Fibroblast of skin of scalp (primary cell): ENCODE measurements around the gene UNC79.

Experiments used
- DNase-seq: peaks from one replicate; pipeline ENCODE4 v3.0.0-alpha.2; 2013

Gene UNC79

GRCh38 chr14:93709249-93709648, 278.5 kb downstream of the UNC79 start:
- DNase-seq: no peak

DNA sequence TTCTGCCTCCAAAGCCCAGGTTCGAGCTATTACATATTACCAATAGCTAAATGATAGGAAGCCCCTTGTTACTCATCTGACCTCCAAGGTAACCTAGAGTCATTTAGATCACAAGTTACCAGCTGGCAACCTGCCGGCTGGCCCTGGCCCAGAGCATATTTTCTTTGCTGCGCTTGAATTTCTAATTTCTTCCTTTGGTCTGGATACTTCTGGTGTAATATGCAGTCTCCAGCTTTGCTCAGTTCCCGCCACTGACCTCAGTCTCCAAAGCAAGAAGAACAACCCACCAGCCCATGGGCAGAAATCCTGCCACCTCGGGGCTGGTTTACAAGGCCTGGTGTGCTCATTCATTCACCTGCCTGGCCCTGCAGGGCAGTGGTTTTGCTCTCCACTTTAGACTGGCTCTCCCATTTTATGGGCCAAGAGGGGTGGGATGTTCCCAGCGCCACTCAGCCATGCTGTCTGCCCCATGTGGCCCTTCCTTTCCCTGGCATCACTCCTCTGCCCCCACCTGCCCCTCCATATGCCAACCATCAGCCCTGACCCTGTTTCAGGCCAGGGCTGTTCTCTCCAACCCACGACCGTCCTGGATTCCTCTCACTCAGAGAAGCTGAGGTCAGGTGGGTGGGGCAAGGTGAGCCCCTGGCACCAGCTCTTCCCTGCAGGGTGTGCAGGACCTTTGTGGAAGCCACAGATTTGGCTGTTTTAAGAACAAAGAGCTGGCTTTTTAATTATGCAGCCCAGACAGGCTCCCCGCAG, 281.5 kb downstream of the UNC79 start:
- no peak for DNase-seq

DNA sequence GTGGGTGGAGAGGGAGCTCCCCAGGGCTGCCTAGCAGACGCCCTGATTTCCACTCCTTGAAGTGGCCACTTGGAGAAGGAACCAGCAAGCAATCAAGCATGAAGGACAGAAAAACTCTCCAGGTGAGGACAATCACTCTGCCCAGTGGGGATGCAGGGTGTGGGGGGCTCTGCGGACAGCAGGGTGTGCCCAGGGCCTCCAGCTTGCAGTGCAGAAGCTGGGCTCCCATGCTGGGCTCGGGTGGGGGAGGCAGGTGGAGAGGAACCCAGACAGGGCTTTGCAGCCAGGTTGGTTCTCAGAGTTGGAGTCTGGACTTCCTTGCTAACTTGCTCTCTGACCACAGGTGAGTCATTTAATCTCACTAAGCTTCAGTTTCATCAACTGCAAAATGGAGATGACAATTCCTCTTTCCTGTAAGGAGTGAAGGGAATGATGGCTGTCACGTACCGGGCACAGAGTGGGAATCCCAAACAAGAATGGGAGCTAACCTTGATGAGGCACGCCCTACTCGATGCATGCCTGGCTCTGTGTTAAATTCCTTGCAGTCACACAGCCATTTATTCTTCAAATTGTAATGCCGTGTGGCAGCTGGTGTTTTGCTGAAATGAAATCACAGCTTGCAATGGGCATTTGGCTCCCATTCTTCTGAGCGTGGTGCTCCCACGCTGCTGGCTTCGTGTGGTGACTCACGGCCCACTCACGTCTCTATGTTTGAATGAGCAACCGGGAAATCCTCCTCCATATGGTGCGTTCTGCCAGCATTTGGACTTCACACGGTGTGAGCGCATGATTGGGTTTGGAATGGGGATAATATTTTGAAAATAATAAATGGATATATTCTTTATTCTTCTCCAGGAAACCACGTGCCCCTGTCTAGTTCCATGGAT, 282.3 kb downstream of the UNC79 start:
- DNase-seq: no peak

- DNase-seq: no peak
These were observed 283.1 kb downstream of the UNC79 start for GRCh38 chr14:93713726-93714405.

- no peak for DNase-seq
These were observed 283.9 kb downstream of the UNC79 start for GRCh38 chr14:93714605-93715004.

GRCh38 chr14:93715279-93715927, 284.7 kb downstream of the UNC79 start:
- no peak for DNase-seq

DNA sequence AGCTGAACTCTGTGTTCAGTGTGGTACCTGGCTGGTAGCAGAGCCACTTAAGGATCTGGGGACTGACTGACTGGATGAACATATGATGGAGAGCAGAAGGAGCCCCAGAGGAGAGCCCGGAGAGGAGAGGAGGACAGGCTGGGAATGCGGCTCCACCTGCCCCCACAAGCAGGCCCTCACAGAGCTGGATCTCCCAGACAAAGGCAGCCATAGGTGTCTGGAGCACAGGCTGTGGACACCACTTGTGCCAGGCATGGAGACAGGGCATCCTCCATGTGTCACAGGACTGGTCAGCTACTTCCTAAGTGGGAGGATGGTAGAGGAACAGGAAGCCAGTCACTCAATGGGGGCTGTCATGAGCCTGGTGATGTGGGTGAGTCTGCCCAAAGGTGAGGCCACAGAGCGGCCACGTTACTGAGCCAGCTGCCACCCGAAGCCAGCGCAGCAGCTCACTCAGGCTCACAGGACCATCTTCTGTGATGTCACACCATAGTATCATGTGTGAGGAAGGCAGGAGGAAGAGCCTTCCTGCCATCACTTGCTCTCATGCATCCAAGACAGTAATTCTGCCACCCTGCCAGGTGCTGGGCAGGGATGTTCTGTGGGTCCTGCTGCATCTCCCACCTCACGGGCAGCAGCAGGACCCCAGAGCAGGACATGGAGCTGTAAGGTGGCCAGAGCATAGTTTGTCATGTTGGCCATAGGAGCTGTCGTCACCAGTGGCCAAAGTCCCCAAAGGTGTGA, 285.4 kb downstream of the UNC79 start:
- no peak for DNase-seq

DNA sequence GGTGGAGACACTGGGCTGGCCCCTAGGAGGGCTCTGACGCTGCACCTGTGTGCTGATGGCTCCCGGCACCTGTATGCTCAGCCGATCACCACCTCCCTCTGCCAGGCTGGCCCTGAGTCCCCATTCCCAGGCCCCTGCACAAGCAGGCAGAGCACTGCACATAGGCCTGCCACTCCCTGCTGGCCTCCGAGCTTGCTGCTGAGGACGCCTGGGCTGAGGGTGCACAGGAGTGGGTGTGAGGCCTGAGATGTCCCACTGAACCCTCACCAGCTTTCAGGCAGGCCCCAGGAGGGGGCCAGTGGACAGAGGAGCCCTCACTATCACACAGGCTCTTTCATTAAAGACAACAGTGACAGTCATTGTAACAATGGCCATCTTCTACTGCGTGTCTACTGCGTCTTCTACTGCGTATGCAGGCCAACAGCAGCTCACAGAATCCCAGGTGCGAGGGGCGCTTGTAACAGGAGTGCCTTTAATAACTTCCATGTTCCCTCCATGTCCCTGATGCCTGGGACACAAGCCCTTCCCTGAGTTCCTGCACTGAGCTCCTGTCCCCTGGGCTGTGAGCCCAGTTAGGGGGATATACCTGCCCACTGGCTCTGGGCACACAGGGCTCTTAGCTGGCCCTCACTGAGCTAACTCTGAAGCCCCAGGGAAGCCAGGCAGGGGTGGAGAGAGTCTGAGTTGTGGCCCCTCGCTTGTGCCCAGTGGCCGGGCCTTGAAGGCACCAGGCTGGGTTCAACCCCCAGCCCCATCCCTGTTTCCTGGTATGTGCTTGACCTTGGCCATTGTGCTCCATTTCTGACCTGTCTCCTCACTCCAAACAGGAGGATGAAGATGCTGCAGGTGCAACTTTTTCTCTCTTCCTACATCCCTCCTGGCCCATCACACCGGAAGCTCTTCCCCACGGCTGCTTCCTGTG, 286.3 kb downstream of the UNC79 start:
- no peak for DNase-seq

- no peak for DNase-seq
These were observed 287.1 kb downstream of the UNC79 start for GRCh38 chr14:93717668-93718320.

GRCh38 chr14:93719256-93719655, 288.5 kb downstream of the UNC79 start:
- no peak for DNase-seq

DNA sequence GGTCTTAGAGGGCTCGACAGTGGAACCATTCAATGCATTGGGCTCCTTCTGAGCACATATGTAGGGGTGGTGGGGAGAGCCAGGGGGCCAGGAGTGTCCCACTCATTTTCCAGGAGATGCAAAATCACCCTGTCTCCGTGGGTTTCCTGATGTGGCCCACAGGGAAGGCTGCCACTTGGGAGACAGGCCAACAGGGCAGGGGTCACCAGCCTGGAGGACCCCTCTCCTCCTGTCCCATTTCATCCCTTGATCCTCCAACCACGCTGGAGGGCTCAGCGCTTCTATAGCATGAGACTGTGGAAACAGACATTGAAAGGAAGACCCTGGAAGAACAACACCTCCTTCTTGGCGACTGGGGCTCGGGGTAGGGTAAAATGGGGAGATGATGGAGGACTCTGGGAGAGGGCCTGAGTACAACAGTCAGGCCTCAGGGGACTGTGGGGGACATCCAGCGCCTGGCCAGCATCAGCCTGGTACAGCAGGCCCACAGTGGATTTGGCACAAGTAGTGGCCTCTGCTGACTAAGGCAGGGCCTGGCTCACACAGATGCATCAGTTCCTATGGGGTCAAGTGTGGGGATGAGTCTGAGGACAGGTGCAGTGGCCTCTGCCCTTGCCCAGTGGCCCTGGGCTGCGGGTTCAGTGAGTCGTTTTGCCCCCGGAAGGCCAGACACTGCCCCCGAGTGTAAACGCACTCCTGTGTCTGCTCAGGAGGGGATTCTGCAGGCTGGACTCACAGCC, 289.5 kb downstream of the UNC79 start:
- DNase-seq: no peak

DNA sequence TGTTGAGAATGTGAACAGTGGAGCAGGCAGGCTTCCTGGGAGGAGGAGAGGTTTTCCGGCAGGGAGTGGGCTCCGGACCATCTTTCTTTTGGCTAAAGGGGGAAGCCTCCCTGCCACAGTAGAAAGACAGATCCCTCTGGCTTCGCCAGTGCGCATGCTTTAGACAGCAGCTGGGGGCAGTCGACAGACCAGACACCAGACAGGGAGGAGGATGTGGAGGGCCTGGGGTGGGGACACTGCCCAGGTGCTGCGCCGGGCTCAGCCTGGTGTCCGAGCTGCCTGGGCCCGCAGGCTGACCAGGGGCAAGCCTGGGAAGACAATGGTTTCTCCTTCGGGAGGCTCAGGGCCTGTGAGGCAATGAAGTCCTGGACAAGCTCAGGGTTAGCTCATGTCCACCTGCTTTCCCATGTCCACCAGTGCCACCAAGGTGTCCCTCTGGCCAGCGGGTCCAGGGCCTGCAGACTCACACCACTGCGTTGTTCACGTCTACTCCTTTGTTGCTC, 290.3 kb downstream of the UNC79 start:
- no peak for DNase-seq

- DNase-seq: no peak
These were observed 292.3 kb downstream of the UNC79 start for GRCh38 chr14:93723001-93723400.

DNA sequence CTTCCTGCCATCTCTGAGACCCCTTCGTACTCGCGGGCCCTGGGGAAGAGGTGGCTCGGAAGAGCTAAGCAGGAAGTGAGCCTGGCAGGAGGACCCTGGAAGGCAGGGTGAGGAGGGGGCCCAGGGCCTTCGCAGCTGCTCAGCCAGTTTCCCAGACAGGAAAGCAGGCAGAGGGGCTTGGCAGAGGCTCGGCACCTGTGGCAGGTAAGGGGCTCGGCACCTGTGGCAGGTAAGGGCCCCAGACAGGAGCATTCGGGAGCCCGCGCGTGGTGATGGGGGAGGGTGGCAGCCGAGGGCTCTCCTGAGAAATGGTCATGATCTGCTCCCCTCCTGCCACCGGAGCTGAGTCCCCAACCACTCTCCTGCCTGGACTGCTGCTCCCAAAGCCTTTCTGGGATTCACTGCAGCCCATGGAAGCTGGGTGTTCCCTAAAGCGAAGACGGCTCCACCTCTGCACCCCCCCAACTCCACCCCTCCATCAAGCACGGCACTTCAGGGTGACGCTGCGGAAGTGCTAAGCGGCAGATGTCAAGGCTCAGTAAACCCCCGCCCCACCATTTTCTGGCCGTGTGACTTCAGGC, 294.4 kb downstream of the UNC79 start:
- no peak for DNase-seq

- DNase-seq: no peak
These were observed 295.3 kb downstream of the UNC79 start for GRCh38 chr14:93725993-93726392.

GRCh38 chr14:93727039-93727740, 296.5 kb downstream of the UNC79 start:
- DNase-seq: no peak

DNA sequence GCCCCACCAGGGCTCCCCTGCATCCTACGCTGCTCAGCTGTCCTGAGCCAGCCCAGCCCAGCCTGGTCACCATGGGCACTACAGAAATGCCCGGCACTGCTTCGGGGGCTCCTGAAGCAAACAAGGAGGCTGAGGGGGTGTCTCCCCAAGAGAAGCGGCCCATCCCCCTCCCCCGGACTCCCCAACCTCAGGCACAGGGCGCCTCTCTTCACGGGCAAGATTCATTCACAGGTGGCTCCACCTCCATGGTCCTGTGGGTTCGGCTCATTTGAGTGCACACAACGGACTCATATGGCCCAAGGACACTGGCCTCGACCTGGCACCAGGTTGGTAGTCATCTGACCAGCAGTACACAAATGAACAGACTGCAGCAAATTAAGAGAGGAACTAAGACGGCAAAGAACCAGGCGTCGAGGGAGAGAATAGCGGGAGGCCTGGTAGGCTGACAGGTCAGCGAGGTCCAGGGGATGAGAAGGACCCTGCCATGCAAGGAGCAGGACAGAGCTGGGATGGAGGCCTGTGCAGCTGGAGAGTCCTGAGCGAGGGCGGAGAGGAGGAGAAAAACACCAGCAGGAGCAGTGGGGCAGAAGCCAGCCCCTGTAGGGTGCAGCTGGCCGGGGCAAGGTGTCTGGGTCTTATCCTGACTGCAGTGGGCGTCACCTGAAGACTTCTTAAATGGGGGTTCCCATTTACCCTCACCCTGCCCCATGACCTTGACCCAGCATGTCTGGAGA, 297.3 kb downstream of the UNC79 start:
- DNase-seq: no peak

DNA sequence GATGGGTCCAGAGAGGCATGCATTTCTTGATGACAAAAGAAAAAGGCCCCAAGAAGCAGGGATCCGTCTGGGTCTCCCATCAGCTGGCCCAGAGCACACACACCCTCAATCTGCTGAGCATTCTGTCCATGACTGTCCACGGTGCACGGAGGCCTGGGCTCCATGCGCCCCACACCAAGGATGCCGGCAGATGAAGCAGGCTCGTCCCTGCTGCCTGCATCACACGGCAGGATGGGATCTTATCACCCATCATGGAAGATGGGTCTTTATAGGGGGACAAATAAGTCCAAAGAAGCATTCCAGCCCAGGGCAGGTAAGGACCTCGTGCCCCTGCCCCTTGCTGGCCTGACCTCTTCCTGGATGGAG, 297.9 kb downstream of the UNC79 start:
- DNase-seq: no peak
